ENCODE data around the gene NOSTRIN. TPM values are rescaled to one million over a fixed set of nuclear protein-coding genes. Genes with fewer than 3 reads are reported as not detected.

The NOSTRIN gene
- total and polyA plus RNA-seq, 2 of the 8 experiments (the other 6 are each of a cell fraction or from before 2014, with no cell fraction given) = not detected

- 93% methylated on average over 3 of the region's 3 CpGs; no CpG with 5 or more reads in 1 of the 2 experiments for WGBS, 2 experiments (ENCODE audit: extremely low coverage in 1 of 2, insufficient coverage in 1 of 2, insufficient read length in 1 of 2, insufficient replicate concordance in 2 of 2, low coverage in 1 of 2, low lambda C conversion rate in 2 of 2, missing lambda C conversion rate in 1 of 2)
- FAIRE-seq (no peak), DNase-seq (ENCODE audit: low read depth in 1 of 2, low spot score in 2 of 2) (no peak)
- H2BK20ac ChIP-seq (ENCODE audit: low read length) = no peak overlapping the region
- no peak overlapping the region for H3K18ac ChIP-seq (ENCODE audit: extremely low read depth, low read length)
- no peak overlapping the region for H3K23ac ChIP-seq (ENCODE audit: insufficient read length)
- no peak overlapping the region for H3K14ac ChIP-seq (ENCODE audit: insufficient read length)
- H2BK5ac ChIP-seq (ENCODE audit: low read depth, low read length) = no peak overlapping the region
- no peak overlapping the region for H3K4me3 ChIP-seq (ENCODE audit: extremely low read depth in 1 of 4, insufficient read depth in 2 of 4, low read depth in 3 of 4, low read length in 4 of 4)
- H3K4ac ChIP-seq (replicated peaks; ENCODE audit: insufficient read length, low read depth, low read length) = no peak overlapping the region
- no peaks in the 10 kb centered on the region for H4K20me1 ChIP-seq (replicated peaks in 1 of 2; ENCODE audit: control insufficient read depth in 1 of 2, insufficient read depth in 2 of 2, low read length in 2 of 2)
- H3K9me3 ChIP-seq (ENCODE audit: insufficient read depth in 2 of 2, low read depth in 1 of 2, low read length in 1 of 2) = no peaks in the 10 kb centered on the region
- H4K91ac ChIP-seq (replicated peaks; ENCODE audit: insufficient read length, low read length) = no peak overlapping the region
- no peaks in the 10 kb centered on the region for H3K23me2 ChIP-seq (ENCODE audit: low read depth, low read length)
- no peak overlapping the region for H3K27ac ChIP-seq (ENCODE audit: low read depth, low read length)
- H3K79me1 ChIP-seq (ENCODE audit: low read depth, low read length) = no peaks in the 10 kb centered on the region
- no peak overlapping the region for H2AK5ac ChIP-seq (ENCODE audit: low read depth, low read length)
- H3K4me2 ChIP-seq (ENCODE audit: insufficient read depth in 1 of 2, low read depth in 2 of 2, low read length in 2 of 2) = no peak overlapping the region
- no peaks in the 10 kb centered on the region for H3K79me2 ChIP-seq (ENCODE audit: control insufficient read depth in 1 of 2, insufficient read depth in 2 of 2, low read length in 2 of 2)
- H2BK12ac ChIP-seq (ENCODE audit: low read depth, low read length) = no peak overlapping the region
- H3K36me3 ChIP-seq (ENCODE audit: control insufficient read depth in 2 of 4, insufficient read depth in 4 of 4, low read length in 3 of 4) = no peaks in the 10 kb centered on the region
- CTCF ChIA-PET (ENCODE audit: partially characterized antibody) = interaction anchor here (0.6 to 1.6 kb wide), 5 partner anchors 12 to 722 kb away, joined by 3 to 7 read pairs (median 4); no protein-coding TSS in a partner anchor
- POLR2A ChIA-PET (ENCODE audit: partially characterized antibody) = no interaction called here
- H3K56ac ChIP-seq (replicated peaks; ENCODE audit: insufficient read length, low read depth, low read length) = no peak overlapping the region
- TF ChIP-seq TAF1 (IDR thresholded peaks at IDR 0.05; ENCODE audit: low read depth, low read length) = no peak
- TF ChIP-seq ATF2 (IDR thresholded peaks at IDR 0.05; ENCODE audit: low read length) = no peak
- TF ChIP-seq KDM4A (IDR thresholded peaks at IDR 0.05; ENCODE audit: low read depth, low read length, severe bottlenecking) = no peak
- TF ChIP-seq RXRA (IDR thresholded peaks at IDR 0.05; ENCODE audit: insufficient read depth, low read depth, low read length) = no peak
- TF ChIP-seq RNF2 (IDR thresholded peaks at IDR 0.05; ENCODE audit: borderline replicate concordance, low read depth, low read length, missing control alignments, poor library complexity, severe bottlenecking) = no peak
- no peak for TF ChIP-seq GABPA (IDR thresholded peaks at IDR 0.05; ENCODE audit: borderline replicate concordance, insufficient read depth, low read length)
- TF ChIP-seq MAFK (IDR thresholded peaks at IDR 0.05; ENCODE audit: low read depth, low read length) = no peak
- no peak for TF ChIP-seq TEAD4 (IDR thresholded peaks at IDR 0.05; ENCODE audit: low read depth, low read length)
- no peak for TF ChIP-seq SP1 (IDR thresholded peaks at IDR 0.05; ENCODE audit: low read depth, low read length)
- no peak for TF ChIP-seq ASH2L (IDR thresholded peaks at IDR 0.05; ENCODE audit: low read length)
- no peak overlapping the region for H4K5ac ChIP-seq (ENCODE audit: insufficient read length, low read depth, low read length)
- no peak overlapping the region for H2BK15ac ChIP-seq (ENCODE audit: low read length)
- H3K27me3 ChIP-seq (replicated peaks in 1 of 4; ENCODE audit: control insufficient read depth in 3 of 4, extremely low read depth in 1 of 4, insufficient read depth in 3 of 4, low read length in 3 of 4) = peaks cover 0 to 2% (median 0%) of the 10 kb centered on the region in 4 experiments; a peak in 1 of 7 replicates
- H2AFZ ChIP-seq (ENCODE audit: low read length) = no peak overlapping the region
- no peak overlapping the region for H4K8ac ChIP-seq (ENCODE audit: extremely low read depth, insufficient read depth, low read length)
- H3K9ac ChIP-seq (replicated peaks in 1 of 4; ENCODE audit: extremely low read depth in 1 of 4, low read depth in 3 of 4, low read length in 3 of 4) = no peak overlapping the region
- no peak overlapping the region for H2BK120ac ChIP-seq (replicated peaks; ENCODE audit: low read depth, low read length)
- H3K4me1 ChIP-seq (replicated peaks in 1 of 4; ENCODE audit: control insufficient read depth in 3 of 4, insufficient read depth in 4 of 4, low read length in 3 of 4) = peaks cover 0 to 17% (median 4%) of the 10 kb centered on the region in 4 experiments; a peak in 6 of 7 replicates
These were observed 17.4 kb upstream of the NOSTRIN start for GRCh38 chr2:168784993-168785392.

Measured in H1 (cell line).